WTC11 (cell line): ENCODE measurements around the gene DDC.

ENCODE experiments used
- MXD4 ChIP-seq: fragments of 250-450 bp; sonication (Bioruptor Pico); IDR thresholded peaks from 2 replicates; pipeline ENCODE4 v1.8.0; 2021; ENCODE audit warnings: mild to moderate bottlenecking, moderate library complexity, borderline replicate concordance
- TF ChIP-seq, protein P1 (sequence below): fragments of 200-600 bp; IDR thresholded peaks from 2 replicates; pipeline ENCODE4 v1.8.0; 2022; ENCODE audit warnings: antibody characterized with exemption

GRCh38 chr7:50587737-50588136 lies 22.5 kb upstream of the DDC start:
- TF ChIP-seq MXD4 (CRISPR knock-in tag): no peak
- TF ChIP-seq, protein P1, sequence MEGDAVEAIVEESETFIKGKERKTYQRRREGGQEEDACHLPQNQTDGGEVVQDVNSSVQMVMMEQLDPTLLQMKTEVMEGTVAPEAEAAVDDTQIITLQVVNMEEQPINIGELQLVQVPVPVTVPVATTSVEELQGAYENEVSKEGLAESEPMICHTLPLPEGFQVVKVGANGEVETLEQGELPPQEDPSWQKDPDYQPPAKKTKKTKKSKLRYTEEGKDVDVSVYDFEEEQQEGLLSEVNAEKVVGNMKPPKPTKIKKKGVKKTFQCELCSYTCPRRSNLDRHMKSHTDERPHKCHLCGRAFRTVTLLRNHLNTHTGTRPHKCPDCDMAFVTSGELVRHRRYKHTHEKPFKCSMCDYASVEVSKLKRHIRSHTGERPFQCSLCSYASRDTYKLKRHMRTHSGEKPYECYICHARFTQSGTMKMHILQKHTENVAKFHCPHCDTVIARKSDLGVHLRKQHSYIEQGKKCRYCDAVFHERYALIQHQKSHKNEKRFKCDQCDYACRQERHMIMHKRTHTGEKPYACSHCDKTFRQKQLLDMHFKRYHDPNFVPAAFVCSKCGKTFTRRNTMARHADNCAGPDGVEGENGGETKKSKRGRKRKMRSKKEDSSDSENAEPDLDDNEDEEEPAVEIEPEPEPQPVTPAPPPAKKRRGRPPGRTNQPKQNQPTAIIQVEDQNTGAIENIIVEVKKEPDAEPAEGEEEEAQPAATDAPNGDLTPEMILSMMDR: no peak
